Measurements from ENCODE around the gene NR3C2.

NR3C2 gene

GRCh38 chr4:148079961-148080360 is 362.3 kb downstream of the NR3C2 start:
- FAIRE-seq (no peak), DNase-seq (ENCODE audit: low spot score) (no peak)

DNA sequence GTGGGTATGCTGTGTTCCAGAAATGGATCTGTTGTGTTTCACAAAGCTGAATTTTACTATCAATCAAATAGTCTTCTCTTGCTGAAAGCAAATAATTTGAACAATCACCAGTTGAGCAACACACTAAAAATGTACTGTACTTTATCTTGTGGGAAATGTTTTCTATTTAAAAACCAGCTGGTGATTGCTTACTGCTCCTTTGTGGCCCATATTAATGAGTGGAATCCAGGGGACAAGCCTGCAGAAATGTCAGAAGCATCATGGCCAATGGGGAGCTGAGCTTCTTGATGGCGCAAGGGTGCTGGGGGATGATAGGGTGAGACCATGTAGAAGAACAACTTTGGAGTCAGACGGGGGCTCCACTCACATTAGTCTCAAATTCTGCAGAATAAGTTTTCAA is 364.2 kb downstream of the NR3C2 start:
- DNase-seq (ENCODE audit: low spot score) (no peak), FAIRE-seq (no peak)

- DNase-seq (ENCODE audit: low spot score), result no peak
- no peak for FAIRE-seq
These were observed 364.6 kb downstream of the NR3C2 start for GRCh38 chr4:148077581-148077980.

GRCh38 chr4:148076964-148077363 is 365.2 kb downstream of the NR3C2 start:
- no peak for FAIRE-seq
- DNase-seq (ENCODE audit: low spot score), result no peak

DNA sequence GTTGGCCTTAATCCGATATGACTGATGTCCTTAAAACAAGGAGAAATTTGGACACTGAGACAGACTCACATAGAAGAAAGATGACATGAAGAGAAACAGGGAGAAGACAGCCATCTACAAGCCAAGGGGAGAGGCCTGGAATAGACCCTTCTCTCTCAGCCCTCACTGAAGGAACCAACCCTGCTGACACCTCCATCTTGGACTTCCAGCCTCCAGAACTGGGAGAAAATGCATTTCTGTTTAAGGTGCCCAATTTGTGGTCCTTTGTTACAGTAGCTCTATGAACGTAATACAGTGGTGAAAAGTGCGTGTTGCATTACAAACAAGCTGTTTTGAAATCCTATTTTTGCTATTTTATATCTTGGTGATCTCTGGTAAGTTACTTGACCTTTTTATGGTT is 366.8 kb downstream of the NR3C2 start:
- DNase-seq (ENCODE audit: low spot score) (no peak), FAIRE-seq (no peak)

DNA sequence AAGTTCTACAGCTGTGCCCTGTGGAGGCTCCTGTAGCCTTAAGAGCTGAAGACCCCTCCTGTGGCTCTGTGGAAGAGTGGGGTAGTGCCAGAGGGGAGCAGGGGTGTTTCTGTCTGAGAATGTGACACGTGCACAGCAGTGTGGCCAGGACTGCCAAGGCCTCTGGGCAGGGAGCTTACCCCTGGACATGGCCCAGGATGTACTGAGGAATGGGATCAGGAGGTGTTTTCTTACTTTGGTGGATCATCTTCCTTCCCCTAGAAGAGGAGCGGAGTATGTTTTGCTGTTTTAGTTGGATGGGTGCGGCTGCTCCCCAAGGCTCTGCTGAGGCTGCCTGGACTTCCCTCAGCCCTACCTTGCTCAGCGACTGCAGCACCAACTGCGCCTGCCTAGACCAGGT is 367.8 kb downstream of the NR3C2 start:
- DNase-seq (ENCODE audit: low spot score) (no peak), FAIRE-seq (no peak)

DNA sequence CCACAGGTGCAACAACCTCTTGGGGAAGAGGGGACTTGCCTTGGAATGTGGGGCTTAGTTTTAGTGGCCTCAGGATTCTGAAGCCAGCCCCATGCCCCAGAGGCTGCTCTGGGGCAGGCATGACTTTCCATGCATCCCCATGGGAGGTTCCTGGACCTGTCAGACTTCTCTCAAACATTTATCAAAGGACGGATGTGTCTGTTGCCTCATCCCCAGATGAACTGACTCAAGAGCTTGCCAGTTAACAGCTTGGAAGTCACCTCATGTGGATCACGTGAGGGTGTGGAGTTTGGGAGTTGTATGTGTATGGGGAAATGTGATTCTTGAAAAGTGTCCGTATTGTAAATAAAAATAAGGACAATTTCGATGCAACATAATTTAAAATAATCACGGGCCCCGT is 368.9 kb downstream of the NR3C2 start:
- no peak for FAIRE-seq
- DNase-seq (ENCODE audit: low spot score), result no peak

DNA sequence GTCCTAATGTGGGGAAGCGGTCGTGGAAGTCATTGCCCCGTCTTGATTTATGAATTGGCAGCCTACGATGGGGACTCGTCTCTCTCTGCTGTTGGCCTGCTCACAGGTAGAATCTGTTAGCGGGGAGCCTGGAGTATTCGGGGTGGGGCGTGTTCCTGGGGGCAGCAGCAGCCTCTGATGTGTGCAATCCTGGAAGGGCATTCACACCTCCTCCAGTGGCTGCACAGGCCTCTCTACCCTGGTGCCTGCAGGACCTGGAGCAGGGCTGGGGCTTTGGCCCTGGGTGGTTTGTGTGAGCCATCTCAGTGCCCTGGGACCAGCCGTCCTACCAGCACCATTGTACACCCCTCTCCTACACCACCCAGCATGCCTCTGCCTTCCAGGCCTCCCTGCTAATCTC is 369.4 kb downstream of the NR3C2 start:
- DNase-seq (ENCODE audit: low spot score), result no peak
- FAIRE-seq, result no peak

DNA sequence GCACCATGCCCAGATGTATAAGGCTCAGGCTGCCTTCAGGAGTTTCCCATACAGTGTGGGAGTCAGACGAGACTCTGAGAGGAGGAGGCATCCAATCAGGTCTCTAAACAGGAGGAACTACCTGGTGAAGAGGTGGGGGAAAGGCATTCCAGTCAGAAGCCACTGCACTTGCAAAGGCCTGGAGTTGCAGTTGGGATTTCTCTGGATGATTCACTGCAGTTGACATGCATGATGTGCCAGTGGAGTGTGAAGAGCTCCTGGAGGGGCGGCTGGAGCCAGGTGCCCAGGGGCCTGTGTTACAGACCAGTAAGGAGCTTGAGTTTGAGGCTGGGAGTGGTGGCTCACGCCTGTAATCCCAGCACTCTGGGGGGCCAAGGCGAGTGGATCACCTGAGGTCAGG is 371.2 kb downstream of the NR3C2 start:
- FAIRE-seq (no peak), DNase-seq (ENCODE audit: low spot score) (no peak)

DNA sequence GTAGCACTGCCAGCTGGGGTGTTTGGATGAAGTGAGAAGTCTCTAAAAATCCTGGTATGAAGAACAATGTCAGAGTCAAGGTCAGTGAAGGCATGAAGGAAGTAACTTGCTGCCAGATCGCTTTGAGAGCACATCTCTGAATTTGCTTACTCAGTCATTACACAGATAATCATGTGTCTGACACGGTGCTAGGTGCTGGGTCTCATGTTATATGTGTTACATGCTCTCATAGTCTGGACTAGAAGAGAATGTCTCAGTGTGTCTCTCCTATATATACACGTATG is 372.4 kb downstream of the NR3C2 start:
- FAIRE-seq, result no peak
- no peak for DNase-seq (ENCODE audit: low spot score)

GRCh38 chr4:148069086-148069894 is 372.9 kb downstream of the NR3C2 start:
- no peak for DNase-seq (ENCODE audit: low spot score)
- FAIRE-seq, result no peak

DNA sequence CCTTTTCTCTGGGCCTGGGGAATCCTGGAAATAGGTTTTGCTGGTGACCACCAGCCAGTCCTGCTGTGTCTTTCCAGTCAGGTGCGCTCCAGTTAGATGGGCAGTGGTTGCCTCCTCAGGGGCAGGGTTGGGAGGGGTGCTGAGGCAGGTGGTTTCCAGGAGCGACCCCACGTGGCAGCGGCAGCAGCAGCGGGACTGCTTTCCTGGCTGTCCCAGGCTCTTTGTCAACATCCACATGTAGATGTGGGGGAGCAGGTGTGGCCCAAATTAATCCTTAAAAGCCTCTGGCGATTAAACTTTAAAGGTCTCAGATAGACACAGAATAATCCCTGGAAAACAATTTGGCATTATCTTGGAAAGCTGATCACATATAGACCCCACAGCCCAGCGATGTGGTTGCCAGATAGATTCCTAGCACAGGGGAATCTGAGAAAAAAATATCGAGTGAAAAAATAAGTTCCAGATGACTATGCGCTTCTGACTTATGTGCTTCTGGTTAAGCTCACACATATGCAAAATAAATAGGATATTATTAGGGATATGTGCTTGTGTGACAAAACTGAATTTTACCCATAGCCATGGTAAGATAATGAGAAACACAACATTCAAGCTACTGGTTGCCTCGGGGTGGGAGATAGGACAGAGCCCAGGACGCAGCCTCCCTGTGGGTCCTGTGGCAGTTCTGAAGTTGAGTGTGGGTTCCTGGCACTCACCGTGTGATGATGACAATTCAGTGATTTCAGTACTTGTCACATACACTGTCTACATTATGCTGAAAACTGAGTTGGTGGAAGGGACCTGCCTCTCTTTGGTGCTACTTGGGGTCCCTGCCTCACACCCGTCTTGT is 373.9 kb downstream of the NR3C2 start:
- DNase-seq (ENCODE audit: low spot score), result no peak
- FAIRE-seq, result no peak

- DNase-seq (ENCODE audit: low spot score) (no peak), FAIRE-seq (no peak)
These were observed 374.8 kb downstream of the NR3C2 start for GRCh38 chr4:148067301-148067916.

GRCh38 chr4:148065075-148065474 is 377.1 kb downstream of the NR3C2 start:
- DNase-seq (ENCODE audit: low spot score), result no peak
- no peak for FAIRE-seq

- no peak for DNase-seq (ENCODE audit: low spot score)
- no peak for FAIRE-seq
These were observed 377.8 kb downstream of the NR3C2 start for GRCh38 chr4:148064451-148064850.

GRCh38 chr4:148062301-148062950 is 379.8 kb downstream of the NR3C2 start:
- DNase-seq (ENCODE audit: low spot score), result no peak

DNA sequence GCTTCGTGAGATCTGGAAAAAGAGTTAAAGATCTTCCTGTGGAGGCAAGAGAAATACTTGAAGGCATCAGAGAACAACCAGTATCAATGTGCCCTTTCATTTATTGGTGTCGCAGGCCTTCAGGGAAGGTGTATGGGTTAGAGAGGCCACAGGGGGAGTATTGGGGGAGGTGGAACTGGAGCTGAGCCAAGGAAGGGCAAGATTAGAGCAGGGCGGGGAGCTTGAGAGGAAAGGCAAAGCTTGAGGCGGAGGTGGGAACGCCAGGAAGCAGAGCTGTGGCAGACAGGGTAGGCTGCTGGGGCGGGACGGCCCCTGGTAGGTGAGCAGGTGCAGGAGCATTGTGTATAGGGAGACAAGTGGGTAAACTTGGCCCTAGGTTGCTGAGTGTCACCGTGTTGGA is 380.4 kb downstream of the NR3C2 start:
- FAIRE-seq (no peak), DNase-seq (ENCODE audit: low spot score) (no peak)

More at GRCh38 chr4:148062301-148062950, 379.8 kb downstream of the NR3C2 start:
- no peak for FAIRE-seq

DNA sequence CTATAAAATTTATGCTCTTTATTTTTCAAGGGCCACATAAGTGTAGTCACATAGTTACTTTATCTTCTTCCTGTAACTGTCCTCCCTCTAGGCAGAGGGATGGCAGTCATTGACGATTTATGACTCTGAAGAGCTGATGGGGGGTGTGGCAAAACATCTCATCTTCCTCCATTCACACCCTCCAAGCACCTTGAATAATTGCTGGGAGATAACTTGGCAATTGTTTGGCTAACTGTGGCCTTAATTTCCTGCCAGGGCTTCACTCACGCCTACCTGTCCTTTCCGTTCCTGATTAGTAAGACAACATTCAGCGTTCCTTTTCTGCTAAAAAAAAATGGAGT is 381.1 kb downstream of the NR3C2 start:
- DNase-seq (ENCODE audit: low spot score), result no peak

GRCh38 chr4:148060264-148061140 is 381.7 kb downstream of the NR3C2 start:
- no peak for DNase-seq (ENCODE audit: low spot score)
- FAIRE-seq, result no peak

More for the DNA sequence above, 381.1 kb downstream of the NR3C2 start:
- no peak for FAIRE-seq

GRCh38 chr4:148059617-148060180 is 382.5 kb downstream of the NR3C2 start:
- DNase-seq (ENCODE audit: low spot score), result no peak
- FAIRE-seq, result no peak
